Subcutaneous abdominal adipose tissue (tissue), 5 donors: ENCODE measurements around the gene PTRH1.

ENCODE experiments used
- H3K27ac ChIP-seq: one replicate; pipeline ENCODE4 v1.7.0; 2013; ENCODE audit warnings: low read depth, mild to moderate bottlenecking, inconsistent platforms, low read length, moderate library complexity
- H3K27me3 ChIP-seq, 5 donors: one replicate each; pipeline ENCODE4 v1.7.0; 2013; ENCODE audit warnings: low read length in 5 of 5, inconsistent platforms in 1 of 5; ENCODE audit not compliant: control insufficient read depth in 5 of 5, insufficient read depth in 4 of 5
- H3K36me3 ChIP-seq, 5 donors: one replicate each; pipeline ENCODE4 v1.7.0; 2013; ENCODE audit warnings: low read length in 5 of 5; ENCODE audit not compliant: control insufficient read depth in 5 of 5, insufficient read depth in 5 of 5
- H3K4me1 ChIP-seq, 5 donors: one replicate each; pipeline ENCODE4 v1.7.0; 2013; ENCODE audit warnings: low read length in 5 of 5, mild to moderate bottlenecking in 3 of 5, moderate library complexity in 1 of 5; ENCODE audit not compliant: control insufficient read depth in 5 of 5, insufficient read depth in 5 of 5
- H3K4me3 ChIP-seq, 5 donors: one replicate each; pipeline ENCODE4 v1.7.0; 2013; ENCODE audit warnings: low read length in 5 of 5, low read depth in 1 of 5
- H3K9ac ChIP-seq, 5 donors: one replicate each; pipeline ENCODE4 v1.7.0; 2013; ENCODE audit warnings: low read length in 5 of 5, mild to moderate bottlenecking in 4 of 5, moderate library complexity in 3 of 5
- H3K9me3 ChIP-seq, 5 donors: one replicate each; pipeline ENCODE4 v1.7.0; 2013; ENCODE audit warnings: low read length in 5 of 5; ENCODE audit not compliant: control insufficient read depth in 5 of 5
- donor health status: healthy.
- donor health status: healthy.
- donor health status: healthy.
- donor health status: healthy.
- donor health status: healthy.

Gene PTRH1

DNA sequence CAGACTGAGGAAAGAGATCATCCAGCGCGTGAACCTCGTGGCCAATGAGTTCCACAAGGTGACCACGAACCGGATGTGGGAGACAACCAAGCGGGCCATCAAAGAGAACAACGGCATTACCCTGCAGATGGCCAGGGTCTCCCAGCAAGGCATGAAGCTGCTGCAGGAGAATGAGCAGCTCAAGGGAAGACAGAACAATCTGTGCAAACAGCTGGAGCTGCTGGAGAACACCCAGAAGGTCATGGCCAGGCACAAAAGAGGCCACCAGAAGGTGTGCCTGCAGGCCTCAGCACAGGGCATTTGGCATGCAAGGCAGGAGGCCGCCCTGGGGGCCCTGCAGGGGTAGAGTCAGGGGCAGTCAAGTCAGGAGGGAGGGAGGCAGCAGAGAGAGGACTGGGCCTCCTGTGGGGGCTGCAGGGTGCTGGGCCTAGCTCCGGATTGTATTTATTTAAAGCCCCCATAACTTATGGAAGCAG is 4.2 kb downstream of the PTRH1 start:
- no peak overlapping the region for H3K4me3 ChIP-seq
- no peaks in the 10 kb centered on the region for H3K9me3 ChIP-seq
- H3K27ac ChIP-seq: no peak overlapping the region
- H3K9ac ChIP-seq: peak overlapping the region in 1 of 5 donors; percentile 5
- H3K4me1 ChIP-seq: peaks cover 0 to 20% (median 19%) of the 10 kb centered on the region in 5 donors
- H3K27me3 ChIP-seq: peaks cover 0 to 4% (median 4%) of the 10 kb centered on the region in 5 donors
- no peaks in the 10 kb centered on the region for H3K36me3 ChIP-seq

DNA sequence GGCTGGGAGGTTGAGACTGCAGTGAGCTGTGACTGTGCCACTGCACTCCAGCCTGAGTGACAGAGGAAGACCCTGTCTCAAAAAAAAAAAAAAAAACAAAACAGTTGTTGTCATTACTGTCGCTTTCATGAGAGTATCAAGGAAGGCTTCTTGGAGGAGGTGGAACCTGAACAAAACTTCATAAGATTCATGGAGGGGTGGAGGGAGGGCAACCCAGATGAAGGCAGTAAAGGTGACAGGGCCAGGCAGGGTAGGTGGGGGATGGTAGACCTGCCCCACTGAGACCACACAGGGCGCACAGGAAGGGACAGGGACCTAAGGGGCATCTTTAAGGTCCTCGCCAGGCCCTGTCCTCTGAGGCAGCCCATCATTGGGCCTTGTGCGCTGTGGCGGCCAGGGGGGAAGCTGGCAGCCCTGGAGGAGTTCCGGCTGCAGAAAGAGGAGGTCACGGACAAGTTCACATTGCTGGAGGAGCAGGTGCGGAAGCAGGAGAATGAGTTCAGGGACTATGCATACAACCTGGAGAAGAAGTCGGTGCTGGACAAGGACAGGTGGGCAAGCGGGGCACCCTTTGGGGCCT is 5.2 kb downstream of the PTRH1 start:
- Histone ChIP-seq H3K4me1 (peaks cover 0 to 16% (median 13%) of the 10 kb centered on the region in 5 donors), H3K9ac (no peak overlapping the region)

GRCh38 chr9:127708952-127709587 is 6.4 kb downstream of the PTRH1 start:
- no peaks in the 10 kb centered on the region for H3K36me3 ChIP-seq
- H3K27ac ChIP-seq: no peak overlapping the region
- H3K9me3 ChIP-seq: no peaks in the 10 kb centered on the region
- H3K4me1 ChIP-seq: peaks cover 0 to 8% (median 1%) of the 10 kb centered on the region in 5 donors
- no peak overlapping the region for H3K4me3 ChIP-seq
- H3K27me3 ChIP-seq: peaks cover 3 to 13% (median 7%) of the 10 kb centered on the region in 5 donors
- H3K9ac ChIP-seq: no peak overlapping the region

More for the DNA sequence above, 5.2 kb downstream of the PTRH1 start:
- Histone ChIP-seq H3K27me3 (peaks cover 3 to 10% (median 6%) of the 10 kb centered on the region in 5 donors), H3K4me3 (no peak overlapping the region), H3K36me3 (no peaks in the 10 kb centered on the region), H3K9me3 (no peaks in the 10 kb centered on the region), H3K27ac (no peak overlapping the region)

GRCh38 chr9:127707766-127708165 is 7.7 kb downstream of the PTRH1 start:
- Histone ChIP-seq H3K27me3 (peaks cover 3 to 13% (median 10%) of the 10 kb centered on the region in 5 donors), H3K4me3 (no peak overlapping the region), H3K36me3 (no peaks in the 10 kb centered on the region), H3K9ac (no peak overlapping the region), H3K27ac (no peak overlapping the region), H3K9me3 (no peaks in the 10 kb centered on the region), H3K4me1 (peaks cover 0 to 6% (median 0%) of the 10 kb centered on the region in 5 donors)

DNA sequence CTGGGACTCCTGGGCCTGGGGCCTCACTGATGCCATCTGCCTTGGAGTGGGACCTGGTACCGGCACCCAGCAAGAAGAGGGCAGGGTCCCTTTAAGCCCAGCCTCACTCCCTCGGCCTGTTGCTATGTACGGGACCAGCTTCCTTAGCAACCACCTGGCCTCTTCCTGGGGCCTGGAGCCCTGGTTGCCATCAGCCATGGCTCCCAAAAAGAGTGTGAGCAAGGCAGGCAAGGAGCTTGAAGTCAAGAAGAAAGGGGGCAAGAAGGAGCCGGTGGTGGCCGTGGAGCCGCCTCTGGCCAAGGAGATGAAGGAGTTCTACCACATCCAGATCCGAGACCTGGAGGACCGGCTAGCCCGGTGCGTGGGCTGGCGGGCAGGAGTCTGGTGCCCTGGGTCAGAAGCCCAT is 8.6 kb downstream of the PTRH1 start, which contains the start of gene CFAP157:
TSS of gene CFAP157 (plus strand) at position 153 of the 406 bp plus-strand sequence. CDS start at position 197, 44 bp downstream.
- Histone ChIP-seq H3K9me3 (no peaks in the 10 kb centered on the region), H3K27ac (no peak within 1 kb of the TSS), H3K4me3 (no peak within 1 kb of the TSS), H3K9ac (no peak within 1 kb of the TSS), H3K4me1 (peaks cover 0 to 6% (median 0%) of the 10 kb centered on the region in 5 donors), H3K27me3 (peaks cover 3 to 13% (median 10%) of the 10 kb centered on the region in 5 donors), H3K36me3 (no peaks in the 10 kb centered on the region)

GRCh38 chr9:127705577-127706379 is 9.7 kb downstream of the PTRH1 start:
- H3K4me1 ChIP-seq: peaks cover 0 to 6% (median 0%) of the 10 kb centered on the region in 5 donors
- H3K36me3 ChIP-seq: no peaks in the 10 kb centered on the region
- no peak overlapping the region for H3K4me3 ChIP-seq
- H3K27me3 ChIP-seq: peaks cover 3 to 13% (median 10%) of the 10 kb centered on the region in 5 donors
- no peaks in the 10 kb centered on the region for H3K9me3 ChIP-seq
- no peak overlapping the region for H3K9ac ChIP-seq
- H3K27ac ChIP-seq: no peak overlapping the region

DNA sequence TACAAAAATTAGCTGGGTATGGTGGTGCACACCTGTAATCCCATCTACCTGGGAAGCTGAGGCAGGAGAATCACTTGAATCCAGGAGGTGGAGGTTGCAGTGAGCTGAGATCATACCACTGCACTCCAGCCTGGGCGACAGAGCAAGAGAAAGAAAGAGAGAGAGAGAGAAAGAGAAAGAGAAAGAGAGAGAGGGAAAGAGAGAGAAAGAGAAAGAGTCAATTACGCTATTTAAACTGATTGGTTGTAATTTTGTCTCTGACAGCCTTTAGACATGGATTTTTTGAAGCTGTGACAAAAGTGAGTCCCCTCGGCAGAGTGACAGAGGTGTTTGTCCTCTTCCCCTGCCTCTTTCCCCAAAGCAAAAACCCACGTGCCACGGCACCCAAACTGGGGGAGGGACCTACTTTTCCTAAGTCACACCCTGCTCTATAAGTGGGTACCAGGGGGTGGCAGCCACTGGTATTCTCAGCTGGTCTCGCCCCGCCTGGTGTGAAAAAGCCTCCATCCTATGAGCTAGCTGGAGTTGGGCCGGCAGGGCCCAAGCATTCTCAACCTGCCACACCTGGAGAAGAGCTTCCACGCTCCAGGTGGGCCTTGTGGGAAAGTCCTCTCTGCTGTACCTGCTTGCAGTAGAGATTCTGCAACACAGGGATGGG is 12.0 kb downstream of the PTRH1 start:
- peaks cover 0 to 16% (median 10%) of the 10 kb centered on the region in 5 donors for H3K4me1 ChIP-seq
- H3K4me3 ChIP-seq: no peak overlapping the region
- H3K36me3 ChIP-seq: no peaks in the 10 kb centered on the region
- H3K27me3 ChIP-seq: peaks cover 3 to 13% (median 10%) of the 10 kb centered on the region in 5 donors
- no peak overlapping the region for H3K27ac ChIP-seq
- H3K9ac ChIP-seq: no peak overlapping the region
- H3K9me3 ChIP-seq: no peaks in the 10 kb centered on the region

DNA sequence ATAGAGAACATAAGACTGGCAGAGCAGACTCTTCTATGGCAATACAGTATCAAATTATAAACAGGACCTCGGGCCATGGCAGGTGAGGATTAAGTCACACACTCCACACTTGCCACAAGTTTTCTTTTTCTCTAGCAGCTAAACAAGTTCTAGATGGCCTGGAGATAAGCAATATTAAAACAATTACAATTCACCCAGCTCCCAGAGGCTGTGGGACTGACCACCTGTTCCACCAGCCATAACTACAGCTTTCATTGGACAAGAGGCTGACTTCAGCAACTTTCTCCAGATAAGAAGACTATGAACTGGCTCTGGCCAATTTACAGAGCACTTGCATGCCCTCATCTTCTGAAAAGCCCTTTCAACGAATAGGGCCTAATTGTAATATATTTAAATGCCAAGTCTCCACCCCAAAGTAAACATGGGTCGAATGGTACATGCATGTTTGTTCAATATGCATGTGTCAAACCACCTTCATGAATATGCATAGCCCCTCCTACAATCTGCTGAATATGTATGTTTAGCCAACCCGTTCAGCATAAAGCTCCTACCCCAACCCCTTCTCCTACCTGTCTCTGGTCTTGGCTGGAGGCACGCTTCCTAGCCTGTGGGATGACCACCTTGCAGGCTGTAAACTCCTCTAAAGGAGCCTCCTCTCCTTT is 14.7 kb downstream of the PTRH1 start:
- peaks cover 0 to 17% (median 11%) of the 10 kb centered on the region in 5 donors for H3K4me1 ChIP-seq
- no peak overlapping the region for H3K4me3 ChIP-seq
- no peaks in the 10 kb centered on the region for H3K9me3 ChIP-seq
- no peak overlapping the region for H3K27ac ChIP-seq
- peaks cover 0 to 7% (median 4%) of the 10 kb centered on the region in 5 donors for H3K27me3 ChIP-seq
- H3K9ac ChIP-seq: no peak overlapping the region
- H3K36me3 ChIP-seq: no peaks in the 10 kb centered on the region

GRCh38 chr9:127700140-127700539 is 15.3 kb downstream of the PTRH1 start:
- H3K27ac ChIP-seq: peak overlapping the region; percentile 84
- no peak overlapping the region for H3K9ac ChIP-seq
- H3K27me3 ChIP-seq: peaks cover 0 to 4% (median 2%) of the 10 kb centered on the region in 5 donors
- H3K36me3 ChIP-seq: no peaks in the 10 kb centered on the region
- H3K4me3 ChIP-seq: no peak overlapping the region
- no peaks in the 10 kb centered on the region for H3K9me3 ChIP-seq
- H3K4me1 ChIP-seq: peaks cover 0 to 17% (median 11%) of the 10 kb centered on the region in 5 donors
